Esophagus squamous epithelium (tissue), 4 donors: ENCODE measurements around the gene COL3A1.

Experiments
- POLR2A ChIP-seq, 4 donors: fragments of 450-650 bp; IDR thresholded peaks; one replicate each; pipeline ENCODE4 v1.6.1; 2017; ENCODE audit warnings: antibody characterized with exemption in 4 of 4, mild to moderate bottlenecking in 4 of 4, moderate library complexity in 3 of 4
- TF ChIP-seq, protein P1 (sequence below), 6 experiments: fragments of 450-650 bp in 4 of 6; fragments of 200-600 bp in 2 of 6; sonication (generic) in 2 of 6; IDR thresholded peaks; one replicate each; pipeline ENCODE4 v1.5.1; 2016 to 2019; ENCODE audit warnings: antibody characterized with exemption in 6 of 6, mild to moderate bottlenecking in 4 of 6, moderate library complexity in 4 of 6

DNA sequence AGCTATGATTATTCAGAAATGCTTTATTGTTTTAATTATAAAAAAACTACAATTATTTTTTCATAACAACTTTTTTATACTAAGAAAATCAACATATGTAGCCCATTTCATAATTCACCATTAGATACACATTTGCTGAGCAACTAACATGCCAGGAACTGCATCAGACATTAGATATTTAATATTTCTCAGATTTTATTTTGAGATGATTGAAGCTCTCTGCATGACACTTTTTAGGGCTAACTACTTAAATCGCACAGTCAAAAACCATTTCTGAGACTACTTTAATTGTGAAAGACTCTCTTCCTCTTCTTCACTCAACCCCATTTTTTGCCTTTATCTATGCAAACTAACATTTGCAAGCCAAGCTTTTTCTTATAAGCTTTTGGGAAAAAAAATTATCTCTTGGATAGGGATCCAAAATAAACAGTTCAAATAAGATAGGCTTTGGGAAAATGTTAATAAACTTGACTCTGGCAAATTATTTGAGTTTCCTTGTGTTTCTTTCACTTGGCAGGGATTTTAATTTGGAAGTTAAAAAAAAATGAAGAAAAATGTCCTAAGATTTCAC lies 9.1 kb upstream of the COL3A1 start:
- TF ChIP-seq, protein P1, sequence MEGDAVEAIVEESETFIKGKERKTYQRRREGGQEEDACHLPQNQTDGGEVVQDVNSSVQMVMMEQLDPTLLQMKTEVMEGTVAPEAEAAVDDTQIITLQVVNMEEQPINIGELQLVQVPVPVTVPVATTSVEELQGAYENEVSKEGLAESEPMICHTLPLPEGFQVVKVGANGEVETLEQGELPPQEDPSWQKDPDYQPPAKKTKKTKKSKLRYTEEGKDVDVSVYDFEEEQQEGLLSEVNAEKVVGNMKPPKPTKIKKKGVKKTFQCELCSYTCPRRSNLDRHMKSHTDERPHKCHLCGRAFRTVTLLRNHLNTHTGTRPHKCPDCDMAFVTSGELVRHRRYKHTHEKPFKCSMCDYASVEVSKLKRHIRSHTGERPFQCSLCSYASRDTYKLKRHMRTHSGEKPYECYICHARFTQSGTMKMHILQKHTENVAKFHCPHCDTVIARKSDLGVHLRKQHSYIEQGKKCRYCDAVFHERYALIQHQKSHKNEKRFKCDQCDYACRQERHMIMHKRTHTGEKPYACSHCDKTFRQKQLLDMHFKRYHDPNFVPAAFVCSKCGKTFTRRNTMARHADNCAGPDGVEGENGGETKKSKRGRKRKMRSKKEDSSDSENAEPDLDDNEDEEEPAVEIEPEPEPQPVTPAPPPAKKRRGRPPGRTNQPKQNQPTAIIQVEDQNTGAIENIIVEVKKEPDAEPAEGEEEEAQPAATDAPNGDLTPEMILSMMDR (IDR thresholded peaks at IDR 0.05), result no peak
- no peak for TF ChIP-seq POLR2A (IDR thresholded peaks at IDR 0.05)
